ENCODE data around the gene ATP9A. TPM values are rescaled to one million over a fixed set of nuclear protein-coding genes. Genes with fewer than 3 reads are reported as not detected.
A peak's percentile ranks its signal among the peaks of the same experiment; 100 is the strongest.

The ATP9A gene
- polyA plus RNA-seq, 1 experiment: 35.3 TPM

DNA sequence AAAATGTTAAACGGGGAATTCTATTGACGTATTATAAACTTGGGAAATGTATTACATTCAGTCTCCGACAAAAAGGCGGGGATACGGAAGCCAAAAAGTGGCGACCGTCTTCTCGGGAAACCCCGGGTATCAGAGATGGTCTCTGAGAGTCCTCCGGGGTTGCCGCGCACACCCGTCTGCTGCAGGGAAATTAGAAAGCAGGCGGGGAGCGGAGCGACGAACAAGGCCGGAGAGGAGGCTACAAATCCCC, 32.6 kb upstream of the ATP9A start:
- ChIA-PET POLR2A (no interaction called here), CTCF (interaction anchor here (0.7 to 2.5 kb wide), 26 partner anchors 9 to 328 kb away, joined by 3 to 26 read pairs (median 4); no protein-coding TSS in a partner anchor)
- no peak for DNase-seq (ENCODE audit: low read depth, low spot score)
- Histone ChIP-seq H3K4me3 (ENCODE audit: low read depth, low read length) (peak overlapping the region; percentile 58), H3K9me3 (ENCODE audit: control insufficient read depth, insufficient read depth, low read length) (no peaks in the 10 kb centered on the region; the same call in 1 of the 2 replicates), H3K27me3 (ENCODE audit: control insufficient read depth, insufficient read depth, low read length) (peaks cover 31% of the 10 kb centered on the region), H3K27ac (ENCODE audit: low read depth, low read length) (no peak overlapping the region)
- TF ChIP-seq, protein P1, sequence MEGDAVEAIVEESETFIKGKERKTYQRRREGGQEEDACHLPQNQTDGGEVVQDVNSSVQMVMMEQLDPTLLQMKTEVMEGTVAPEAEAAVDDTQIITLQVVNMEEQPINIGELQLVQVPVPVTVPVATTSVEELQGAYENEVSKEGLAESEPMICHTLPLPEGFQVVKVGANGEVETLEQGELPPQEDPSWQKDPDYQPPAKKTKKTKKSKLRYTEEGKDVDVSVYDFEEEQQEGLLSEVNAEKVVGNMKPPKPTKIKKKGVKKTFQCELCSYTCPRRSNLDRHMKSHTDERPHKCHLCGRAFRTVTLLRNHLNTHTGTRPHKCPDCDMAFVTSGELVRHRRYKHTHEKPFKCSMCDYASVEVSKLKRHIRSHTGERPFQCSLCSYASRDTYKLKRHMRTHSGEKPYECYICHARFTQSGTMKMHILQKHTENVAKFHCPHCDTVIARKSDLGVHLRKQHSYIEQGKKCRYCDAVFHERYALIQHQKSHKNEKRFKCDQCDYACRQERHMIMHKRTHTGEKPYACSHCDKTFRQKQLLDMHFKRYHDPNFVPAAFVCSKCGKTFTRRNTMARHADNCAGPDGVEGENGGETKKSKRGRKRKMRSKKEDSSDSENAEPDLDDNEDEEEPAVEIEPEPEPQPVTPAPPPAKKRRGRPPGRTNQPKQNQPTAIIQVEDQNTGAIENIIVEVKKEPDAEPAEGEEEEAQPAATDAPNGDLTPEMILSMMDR (IDR thresholded peaks at IDR 0.05; ENCODE audit: low read depth, low read length): no peak

DNA sequence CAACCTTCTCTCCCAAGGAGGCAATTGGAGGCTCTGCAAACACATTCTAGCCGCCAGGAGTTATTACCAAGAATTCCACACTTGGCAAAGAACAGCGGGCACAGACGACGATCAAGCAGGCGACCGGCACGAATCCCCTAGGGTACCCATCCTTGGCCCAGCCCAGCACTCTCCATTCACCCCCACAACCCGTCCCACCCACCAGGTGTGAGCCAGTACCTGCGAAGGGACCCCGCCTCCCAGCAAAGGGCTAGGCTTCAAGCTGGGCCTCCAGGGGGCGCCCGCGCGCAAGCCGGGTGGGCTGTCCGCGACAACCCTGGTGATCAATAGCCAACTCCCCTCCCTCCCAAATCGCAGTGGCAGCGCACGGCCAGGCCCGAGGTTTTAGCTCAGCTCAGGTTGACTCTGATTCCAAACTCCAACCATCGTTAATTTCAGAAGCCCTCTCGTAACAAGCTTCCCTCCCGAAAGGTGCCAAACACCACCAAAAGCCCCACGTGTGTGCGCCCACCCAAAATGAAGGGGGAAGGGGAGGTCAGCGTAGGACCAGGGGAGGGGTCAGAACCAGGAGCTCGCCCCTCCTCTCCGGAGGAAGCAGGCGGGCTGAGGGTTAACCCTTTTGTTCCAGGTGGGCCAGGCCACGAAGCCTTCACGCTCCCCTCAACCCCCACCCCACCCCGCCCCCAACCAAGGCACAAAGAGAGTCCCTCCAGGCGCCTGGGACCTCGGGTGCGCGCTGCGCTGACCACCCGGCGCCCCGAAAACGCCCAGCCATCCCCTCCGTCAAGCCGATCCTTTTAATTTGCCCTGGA, 32.1 kb upstream of the ATP9A start:
- H3K4me3 ChIP-seq (ENCODE audit: low read depth, low read length): peak overlapping the region; percentile 58
- no peak for DNase-seq (ENCODE audit: low read depth, low spot score)
- TF ChIP-seq, protein P1 (IDR thresholded peaks at IDR 0.05; ENCODE audit: low read depth, low read length): peak; percentile 85
- H3K27me3 ChIP-seq (ENCODE audit: control insufficient read depth, insufficient read depth, low read length): peaks cover 31% of the 10 kb centered on the region
- ChIA-PET POLR2A (interaction anchor here (0.6 kb wide), 1 partner anchor 231 kb away, joined by 20 read pairs; no protein-coding TSS in a partner anchor), CTCF (interaction anchor here (0.6 to 2.5 kb wide), 46 partner anchors 9 to 406 kb away, joined by 3 to 26 read pairs (median 4); no protein-coding TSS in a partner anchor)
- H3K9me3 ChIP-seq (ENCODE audit: control insufficient read depth, insufficient read depth, low read length): no peaks in the 10 kb centered on the region; the same call in 1 of the 2 replicates
- no peak overlapping the region for H3K27ac ChIP-seq (ENCODE audit: low read depth, low read length)

DNA sequence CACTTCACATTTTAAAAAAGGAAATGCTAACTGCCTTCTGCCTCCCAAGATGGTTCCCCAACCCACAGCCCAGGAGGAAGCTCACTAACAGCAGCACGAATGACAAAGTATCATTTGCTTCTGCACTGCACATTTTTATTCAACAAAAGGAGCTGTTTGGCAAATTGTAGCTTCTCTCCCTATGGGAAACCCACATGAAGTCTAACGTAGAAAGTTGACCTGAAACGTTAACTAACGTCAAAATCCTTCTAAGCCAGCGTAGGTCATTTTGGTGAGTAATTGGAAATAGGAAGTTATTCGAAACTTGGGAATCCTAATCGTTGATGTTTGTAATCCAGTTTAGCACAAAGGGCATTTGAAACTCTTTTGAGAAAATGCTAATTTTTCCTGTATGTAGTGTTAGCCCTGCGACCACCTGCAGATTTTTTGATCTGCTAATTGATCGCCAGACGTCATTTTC, 31.2 kb upstream of the ATP9A start:
- CTCF ChIA-PET: interaction anchor here (0.6 to 2.5 kb wide), 37 partner anchors 8 to 329 kb away, joined by 3 to 26 read pairs (median 4); no protein-coding TSS in a partner anchor
- no peak overlapping the region for H3K27ac ChIP-seq (ENCODE audit: low read depth, low read length)
- H3K27me3 ChIP-seq (ENCODE audit: control insufficient read depth, insufficient read depth, low read length): peaks cover 29% of the 10 kb centered on the region
- POLR2A ChIA-PET: interaction anchor here (0.6 kb wide), 1 partner anchor 232 kb away, joined by 20 read pairs; no protein-coding TSS in a partner anchor
- H3K9me3 ChIP-seq (ENCODE audit: control insufficient read depth, insufficient read depth, low read length): no peaks in the 10 kb centered on the region; the same call in 1 of the 2 replicates
- TF ChIP-seq, protein P1 (IDR thresholded peaks at IDR 0.05; ENCODE audit: low read depth, low read length): no peak
- no peak for DNase-seq (ENCODE audit: low read depth, low spot score)
- H3K4me3 ChIP-seq (ENCODE audit: low read depth, low read length): no peak overlapping the region

DNA sequence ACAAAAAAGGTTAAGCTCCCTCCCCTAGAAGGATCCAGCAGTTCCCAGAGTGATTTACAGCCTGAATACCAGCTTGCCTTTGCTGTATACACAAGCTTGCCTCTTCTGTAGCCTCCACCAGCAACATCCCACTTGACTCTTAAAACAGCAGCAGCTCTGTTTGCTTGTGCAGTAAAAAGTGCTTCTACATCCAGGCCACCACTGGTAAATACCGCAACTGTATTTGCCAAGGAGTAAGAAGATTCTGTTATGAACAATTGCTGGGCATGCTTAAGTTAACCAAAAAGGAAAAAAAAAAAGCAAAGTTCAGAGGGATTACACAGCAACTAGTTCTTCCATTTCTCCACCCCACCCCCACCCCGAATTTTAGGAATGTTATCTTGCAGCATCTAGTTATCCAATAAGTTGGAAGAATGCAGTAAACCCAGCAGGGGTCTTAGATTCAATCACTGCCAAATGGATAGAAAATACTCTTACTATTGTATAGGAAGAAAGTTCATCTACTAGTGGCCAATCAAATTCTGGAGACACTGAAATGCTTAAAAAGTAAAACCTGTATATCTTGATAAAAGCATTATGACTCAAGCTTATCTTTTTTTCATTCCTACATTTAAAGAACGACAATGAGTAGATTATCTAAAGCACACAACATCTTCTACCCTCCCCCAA, 29.3 kb upstream of the ATP9A start:
- peaks cover 23% of the 10 kb centered on the region for H3K27me3 ChIP-seq (ENCODE audit: control insufficient read depth, insufficient read depth, low read length)
- no peak for DNase-seq (ENCODE audit: low read depth, low spot score)
- H3K27ac ChIP-seq (ENCODE audit: low read depth, low read length): no peak overlapping the region
- TF ChIP-seq, protein P1 (IDR thresholded peaks at IDR 0.05; ENCODE audit: low read depth, low read length): no peak
- ChIA-PET CTCF (interaction anchor here (1.2 to 2.1 kb wide), 3 partner anchors 168 to 285 kb away, joined by 3 to 14 read pairs (median 8); no protein-coding TSS in a partner anchor), POLR2A (interaction anchor here (0.8 kb wide), 1 partner anchor 28 kb away, joined by 5 read pairs; no protein-coding TSS in a partner anchor)
- no peak overlapping the region for H3K4me3 ChIP-seq (ENCODE audit: low read depth, low read length)
- no peaks in the 10 kb centered on the region; the same call in 1 of the 2 replicates for H3K9me3 ChIP-seq (ENCODE audit: control insufficient read depth, insufficient read depth, low read length)

All from AG04450 (cell line).